ENCODE data around the gene DPP7.
"Not testable (repeated sequence)": the region's sequence is repeated elsewhere in the genome, so short reads cannot be mapped to it uniquely, and the experiment has no call there.

DPP7 gene

DNA sequence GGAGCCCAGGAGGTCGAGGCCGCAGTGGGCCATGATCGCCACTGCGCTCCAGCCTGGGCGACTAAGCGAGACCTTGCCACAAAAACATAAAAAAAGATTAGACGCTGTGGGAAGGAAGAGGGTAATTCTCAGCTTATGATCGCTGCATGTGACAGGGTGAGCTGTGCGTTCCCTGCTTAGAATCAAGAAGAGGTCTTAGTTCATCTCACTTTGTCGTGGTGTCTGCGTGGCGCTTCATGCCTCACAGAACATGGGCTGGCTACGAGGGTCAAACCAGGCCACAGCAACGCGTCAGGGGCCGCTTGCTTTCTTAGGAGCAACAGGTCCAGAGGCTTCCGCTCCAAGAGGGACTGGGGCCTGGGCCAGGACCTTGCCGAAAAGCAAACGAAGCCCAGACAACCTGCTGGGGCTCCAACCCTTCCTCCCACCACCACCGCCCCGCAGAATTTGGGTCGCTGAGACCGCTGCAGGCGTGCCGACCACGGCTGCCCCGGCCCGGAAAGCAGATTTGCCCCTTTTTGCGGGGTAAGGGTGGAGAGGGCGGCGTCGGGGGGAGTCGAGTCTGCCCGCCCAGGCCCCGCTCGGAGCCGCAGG, 14.4 kb upstream of the DPP7 start:
- DNase-seq: no peak

GRCh38 chr9:137128158-137128861, 13.8 kb upstream of the DPP7 start:
- no peak for DNase-seq

DNA sequence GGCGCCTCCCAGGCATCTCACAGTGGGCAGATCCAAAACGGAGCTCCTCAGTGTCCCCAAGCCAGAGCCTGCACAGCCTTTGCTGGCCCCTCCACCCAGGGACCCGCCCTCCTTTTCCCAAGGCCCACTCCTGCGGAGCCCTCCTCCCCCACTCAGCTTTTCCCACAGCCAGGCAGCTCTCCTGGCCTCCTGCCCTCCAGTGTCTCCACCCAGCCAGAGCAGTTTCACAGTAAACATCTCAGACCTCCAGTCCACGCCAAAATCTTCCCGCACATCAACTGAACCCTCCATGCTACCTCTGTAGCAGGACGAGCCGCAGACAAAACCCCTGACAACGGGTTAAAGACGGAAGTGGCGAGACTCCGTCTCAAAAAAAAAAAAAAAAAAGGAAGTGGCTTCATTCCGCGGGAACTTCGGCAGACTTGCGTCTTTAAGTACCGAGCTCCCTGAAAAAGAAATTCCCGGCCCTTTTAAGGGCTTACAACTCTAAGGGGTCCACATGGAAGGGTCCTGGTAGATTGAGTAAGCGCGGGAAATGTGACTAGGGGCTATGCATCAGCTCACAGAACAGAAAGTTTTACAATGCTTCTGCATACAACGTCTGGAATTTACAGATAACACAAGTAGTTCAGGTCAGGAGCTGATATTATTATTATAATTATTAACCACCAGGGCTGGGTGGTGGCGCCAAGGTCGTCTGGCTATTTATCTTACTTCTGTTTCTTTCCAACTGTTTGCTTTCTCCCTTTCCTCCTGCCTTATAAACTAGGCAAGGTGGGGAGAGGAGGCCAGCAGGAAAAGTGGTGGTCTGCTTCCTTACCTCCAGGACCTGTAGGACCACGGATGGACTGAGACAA, 13.0 kb upstream of the DPP7 start:
- peak; percentile 60 to 70 for DNase-seq

- peak; percentile 16 to 42 for DNase-seq
Observed at GRCh38 chr9:137126786-137127185, 12.3 kb upstream of the DPP7 start.

- not testable (repeated sequence) for DNase-seq
Observed at GRCh38 chr9:137123952-137124462, 9.5 kb upstream of the DPP7 start.

GRCh38 chr9:137123468-137123837, 8.9 kb upstream of the DPP7 start:
- DNase-seq: no peak

DNA sequence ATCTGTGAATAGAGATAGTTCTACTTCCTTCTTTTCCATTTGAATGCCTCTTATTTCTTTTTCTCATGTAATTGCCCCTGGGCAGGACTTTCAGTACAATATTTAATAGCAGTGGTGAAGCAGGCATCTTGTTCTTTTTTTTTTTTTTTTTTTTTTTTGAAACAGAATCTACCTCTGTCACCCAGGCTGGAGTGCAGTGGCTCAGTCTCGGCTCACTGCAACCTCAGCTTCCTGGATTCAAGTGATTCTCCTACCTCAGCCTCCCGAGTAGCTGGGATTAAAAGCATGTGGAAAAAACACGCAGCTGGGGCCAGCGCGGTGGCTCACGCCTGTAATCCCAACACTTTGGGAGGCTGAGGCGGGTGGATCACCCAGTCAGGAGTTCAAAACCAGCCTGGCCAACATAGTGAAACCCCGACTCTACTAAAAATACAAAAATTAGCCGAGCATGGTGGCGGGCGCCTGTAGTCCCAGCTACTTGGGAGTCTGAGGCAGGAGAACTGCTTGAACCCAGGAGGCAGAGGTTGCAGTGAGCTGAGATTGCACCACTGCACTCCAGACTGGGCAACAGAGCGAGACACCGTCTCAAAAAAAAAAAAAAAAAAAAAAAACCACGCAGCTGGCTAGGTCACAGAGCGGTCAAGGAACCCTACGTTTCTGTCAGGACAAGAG, 8.4 kb upstream of the DPP7 start:
- DNase-seq: not testable (repeated sequence)

DNA sequence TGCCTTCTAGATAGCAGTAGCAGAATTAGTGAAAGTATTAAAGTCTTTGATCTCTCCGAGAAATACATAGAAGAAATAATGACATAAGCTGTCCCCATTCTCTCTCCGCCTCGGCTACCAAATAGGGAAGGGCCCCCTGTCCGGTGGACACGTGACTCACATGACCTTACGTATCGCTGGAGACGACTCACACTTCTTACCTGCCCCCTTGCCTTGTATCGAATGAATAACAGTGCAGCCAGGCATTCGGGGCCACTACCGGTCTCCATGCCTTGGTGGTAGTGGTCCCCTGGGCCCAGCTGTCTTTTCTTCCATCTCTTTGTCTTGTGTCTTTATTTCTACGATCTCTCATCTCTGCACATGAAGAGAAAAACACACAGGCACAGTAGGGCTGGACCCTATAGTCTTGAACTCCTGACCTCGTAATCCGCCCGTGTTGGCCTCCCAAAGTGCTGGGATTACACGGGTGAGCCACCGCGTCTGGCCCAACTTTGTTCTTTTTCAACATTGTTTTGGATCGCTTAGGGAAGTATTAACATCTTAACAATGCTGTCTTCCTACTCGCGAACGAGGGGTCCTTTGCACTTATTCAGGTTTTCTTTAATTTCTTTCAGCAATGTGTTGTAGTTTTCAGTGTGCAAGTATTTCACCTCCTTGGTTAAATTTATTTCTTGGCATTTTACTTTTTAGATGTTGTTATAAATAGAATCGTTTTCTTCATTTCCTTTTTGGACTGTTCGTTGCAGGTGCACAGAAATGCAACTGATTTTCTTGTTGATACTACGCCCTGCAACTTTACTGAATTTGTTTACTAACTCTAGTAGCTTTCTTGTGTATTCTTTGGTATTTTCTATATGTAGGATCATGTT, 7.6 kb upstream of the DPP7 start:
- not testable (repeated sequence) for DNase-seq

DNA sequence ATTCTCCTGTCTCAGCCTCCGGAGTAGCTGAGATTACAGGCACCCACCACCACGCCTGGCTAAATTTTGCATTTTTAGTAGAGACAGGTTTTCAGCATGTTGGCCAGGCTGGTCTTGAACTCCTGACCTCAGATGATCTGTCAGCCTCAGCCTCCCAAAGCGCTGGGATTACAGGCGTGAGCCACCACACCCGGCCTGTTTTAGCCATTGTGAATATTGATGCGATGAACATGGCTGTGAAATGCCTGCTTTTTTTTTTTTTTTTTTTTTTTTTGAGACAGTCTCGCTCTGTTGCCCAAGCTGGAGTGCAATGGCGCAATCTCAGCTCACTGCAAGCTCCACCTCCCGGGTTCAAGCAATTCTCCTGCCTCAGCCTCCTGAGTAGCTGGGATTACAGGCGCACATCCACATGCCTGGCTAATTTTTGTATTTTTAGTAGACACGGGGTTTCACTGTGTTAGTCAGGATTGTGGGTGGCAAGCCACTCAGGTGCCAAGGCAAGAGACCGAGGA, 3.6 kb upstream of the DPP7 start:
- DNase-seq: not testable (repeated sequence)

GRCh38 chr9:137117269-137117731, 2.8 kb upstream of the DPP7 start:
- no peak for DNase-seq

- DNase-seq: no peak
Observed at GRCh38 chr9:137116728-137117127, 2.2 kb upstream of the DPP7 start.

- no peak for DNase-seq
Observed at GRCh38 chr9:137116027-137116507, 1.5 kb upstream of the DPP7 start.

DNA sequence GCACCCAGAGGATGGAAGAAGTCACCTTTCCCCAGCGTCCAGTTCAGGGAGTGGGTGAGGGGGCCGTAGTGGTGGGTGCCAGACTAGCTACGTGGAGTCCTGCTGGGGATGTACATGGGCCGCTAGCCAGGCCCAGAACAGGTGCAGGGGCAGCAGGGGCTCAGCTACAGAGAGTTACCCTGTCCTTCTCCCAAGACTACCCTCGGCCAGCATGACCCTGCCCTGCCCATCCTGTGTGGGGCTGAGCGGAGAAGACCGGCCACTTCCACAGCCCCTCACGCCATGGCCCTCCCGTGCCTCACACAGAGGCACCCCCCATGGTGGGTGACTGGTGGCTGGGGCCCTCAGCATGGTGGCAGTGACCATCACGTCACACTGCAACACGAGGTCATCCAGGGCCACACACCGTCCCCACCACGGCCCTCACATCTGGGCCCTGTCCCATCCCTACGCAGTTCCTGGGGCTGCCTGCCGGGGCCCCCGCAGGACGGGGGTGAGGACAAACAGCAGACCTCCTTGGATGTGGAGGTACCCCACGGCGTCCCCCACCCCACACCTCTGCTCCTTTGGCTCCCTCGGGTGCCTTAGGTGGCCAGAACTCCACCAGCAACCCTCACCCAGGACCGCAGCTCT, 977 bp upstream of the DPP7 start:
- no peak for DNase-seq

DNA sequence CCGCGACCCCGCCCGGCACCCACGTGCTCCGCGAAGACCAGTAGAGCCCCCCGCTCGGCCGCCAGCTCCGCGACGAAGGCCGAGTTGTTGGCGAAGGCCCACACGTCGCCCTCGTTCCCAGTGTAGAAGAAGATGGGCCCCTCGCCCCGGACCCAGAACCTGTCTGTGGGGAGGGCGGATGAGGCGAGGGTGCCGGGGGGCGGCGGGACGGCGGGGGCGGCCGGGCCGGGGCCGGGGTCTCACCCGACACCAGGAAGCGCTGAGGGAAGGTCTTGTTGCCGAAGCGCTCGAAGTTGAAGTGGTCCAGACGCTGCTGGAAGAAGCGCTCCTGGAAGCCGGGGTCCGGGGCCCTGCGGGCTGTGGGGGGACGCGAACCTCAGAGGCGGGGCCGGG, 317 bp downstream of the DPP7 start:
- no peak for DNase-seq

DNA sequence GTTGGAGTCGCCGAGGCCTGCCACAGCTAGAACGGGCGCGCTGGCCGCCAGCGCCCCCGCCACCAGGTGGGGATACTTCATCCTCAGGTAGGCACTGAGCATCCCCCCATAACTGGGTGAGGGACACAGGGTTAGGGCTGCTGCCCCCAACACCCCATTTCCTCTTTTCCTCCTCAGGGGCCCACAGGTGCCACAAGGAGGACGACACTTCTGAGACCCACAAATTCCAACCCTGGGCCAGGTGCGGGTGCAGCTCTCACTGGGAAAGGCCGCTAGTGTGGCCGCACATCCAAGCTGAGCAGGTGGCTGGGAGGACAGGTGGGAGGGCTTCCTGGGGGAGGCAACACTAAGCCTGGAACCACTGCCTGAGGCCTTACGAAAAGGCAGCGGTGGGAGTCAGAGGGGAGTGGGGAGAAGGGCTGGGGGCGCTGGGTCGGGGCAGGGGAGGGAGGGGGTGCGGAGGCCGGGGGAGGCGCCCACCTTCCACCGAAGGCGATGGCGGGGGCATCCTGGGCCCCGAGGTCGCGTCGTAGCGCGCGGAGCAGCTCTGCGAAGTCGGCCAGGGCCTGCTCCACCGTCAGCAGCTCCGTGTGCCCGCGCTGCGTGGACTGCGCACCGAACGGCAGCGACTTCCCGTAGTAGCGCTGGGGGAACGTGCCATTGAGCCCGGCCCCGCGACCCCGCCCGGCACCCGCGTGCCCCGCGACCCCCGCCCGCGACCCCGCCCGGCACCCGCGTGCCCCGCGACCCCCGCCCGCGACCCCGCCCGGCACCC, 961 bp downstream of the DPP7 start:
- no peak for DNase-seq

DNA sequence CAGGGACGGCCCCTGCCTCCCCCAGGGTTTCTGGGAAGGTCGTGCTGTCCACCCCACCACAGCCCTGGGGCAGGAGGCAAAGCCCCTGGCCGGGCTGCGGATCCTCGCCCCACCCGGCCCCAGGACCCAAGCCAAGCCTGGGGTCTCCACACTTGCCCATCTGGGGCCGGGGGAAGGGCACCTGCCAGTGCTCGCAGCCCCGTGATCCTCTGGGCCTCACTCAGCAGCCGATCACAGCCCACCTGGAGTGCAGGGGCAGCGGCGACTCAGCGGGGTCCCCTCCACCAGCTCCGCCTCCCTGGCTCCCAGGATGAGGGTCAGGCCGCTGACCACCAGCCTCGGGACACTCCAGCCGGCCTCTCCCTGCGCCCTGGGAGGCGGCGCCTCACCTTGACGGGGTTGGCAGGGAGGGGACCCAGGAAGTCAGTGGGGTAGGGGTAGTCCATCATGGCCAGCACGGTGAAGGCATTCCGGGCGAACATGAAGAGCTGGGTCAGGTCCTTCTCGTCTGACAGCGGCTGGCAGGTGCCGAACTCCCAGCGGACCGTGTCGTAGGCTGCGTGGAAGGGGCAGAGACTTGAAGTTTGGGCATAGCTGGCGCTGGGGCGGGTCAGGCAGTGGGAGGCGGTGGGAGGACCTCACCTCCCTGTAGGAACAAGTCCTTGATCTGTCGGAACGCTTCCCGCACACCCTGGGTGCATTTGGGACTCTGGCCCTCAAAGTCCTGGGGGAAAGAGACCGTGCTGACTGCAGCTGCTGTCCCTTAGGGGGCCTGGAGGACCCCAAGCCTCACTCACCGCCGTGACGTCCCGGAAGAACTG, 1.8 kb downstream of the DPP7 start:
- DNase-seq: no peak

DNA sequence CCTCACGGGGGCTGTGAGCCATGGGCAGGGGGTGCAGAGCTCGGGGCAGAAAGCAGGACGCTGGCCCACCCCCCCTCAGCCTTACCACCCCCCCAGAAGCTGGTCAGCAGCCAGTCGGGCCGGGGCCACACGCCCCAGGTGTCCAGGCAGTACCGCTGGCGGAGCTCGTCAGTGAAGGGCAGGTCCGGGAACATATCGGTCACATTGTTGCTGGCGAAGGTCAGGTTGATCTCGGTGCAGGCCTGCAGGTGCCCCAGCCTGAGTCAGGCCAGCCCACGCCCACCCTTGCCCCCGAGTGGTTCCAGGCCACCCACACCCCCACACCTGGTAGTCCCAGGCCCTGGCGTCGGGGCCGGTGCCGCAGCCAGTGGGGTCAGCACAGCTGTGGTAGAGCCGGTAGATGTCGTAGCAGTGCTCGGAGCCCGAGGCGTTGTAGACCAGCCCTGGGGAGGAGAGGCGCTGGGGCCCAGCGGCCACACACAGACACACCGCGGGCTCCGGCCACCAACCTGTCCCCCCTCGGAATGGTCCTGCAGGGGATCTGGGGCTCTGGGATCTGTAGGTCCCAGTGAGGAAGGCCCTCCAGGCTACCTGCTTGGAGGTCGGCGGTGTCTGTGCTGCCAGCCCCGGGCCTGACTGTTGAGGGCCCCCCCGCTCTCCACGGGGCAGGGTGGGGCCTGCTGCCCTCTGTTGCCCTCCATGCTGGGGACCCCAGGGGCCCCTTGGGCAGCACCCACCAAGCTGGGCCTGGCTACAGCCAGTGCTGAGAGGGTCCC, 2.6 kb downstream of the DPP7 start:
- no peak for DNase-seq

Measured in AML-193 (cell line).